Measurements from ENCODE around the gene FBL. TPM values are rescaled to one million over a fixed set of nuclear protein-coding genes. Genes with fewer than 3 reads are reported as not detected.

Gene FBL
- total and polyA plus RNA-seq, 10 of the 15 experiments (the other 5 are each of a cell fraction or from before 2014, with no cell fraction given) = 156 to 1,083 (median 478) TPM

DNA sequence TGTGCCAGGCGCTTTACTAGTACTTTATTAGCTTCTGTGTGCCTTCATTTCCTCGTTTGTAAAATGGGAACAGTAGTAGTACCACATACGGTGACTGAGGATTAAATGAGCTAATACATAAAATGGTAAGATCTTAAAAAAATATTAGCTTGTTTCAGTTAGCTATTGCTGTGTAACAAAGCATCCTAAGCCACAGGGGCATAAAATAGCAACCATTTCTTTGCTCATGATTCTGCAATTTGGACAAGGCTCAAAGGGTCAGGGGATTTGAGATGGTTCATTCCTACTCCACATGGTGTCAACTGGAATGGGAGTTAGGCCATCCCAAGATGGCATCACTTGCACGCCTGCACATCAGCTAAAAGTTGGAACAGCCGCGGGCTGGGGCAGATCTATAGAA lies 25.5 kb downstream of the FBL start:
- ChIA-PET CTCF (interaction anchor here (0.6 to 9.9 kb wide), 3 partner anchors 24 to 320 kb away, joined by 3 to 83 read pairs (median 3); partner anchors contain the start of gene FBL), RAD21 (ENCODE audit: unreplicated experiment) (interaction anchor here (1.1 to 3.8 kb wide), 4 partner anchors 13 to 150 kb away, joined by 3 to 20 read pairs (median 6); partner anchors contain the start of genes DYRK1B and PSMC4), POLR2A (interaction anchor here (0.8 to 3.9 kb wide), 3 partner anchors 13 to 29 kb away, joined by 3 to 29 read pairs (median 9); partner anchors contain the start of gene DYRK1B), SMC1A (ENCODE audit: uncharacterized antibody, unreplicated experiment) (interaction anchor here (0.7 to 5.4 kb wide), 8 partner anchors 8 to 147 kb away, joined by 3 to 32 read pairs (median 7); partner anchors contain the start of gene DYRK1B)
- H2AFZ ChIP-seq (ENCODE audit: control insufficient read depth, low read depth, low read length) = no peak overlapping the region
- no peak overlapping the region for H3K27ac ChIP-seq (ENCODE audit: control insufficient read depth, insufficient read depth)
- H3K9ac ChIP-seq (ENCODE audit: control insufficient read depth, insufficient read depth, low read length) = no peak overlapping the region
- H3K36me3 ChIP-seq (ENCODE audit: control insufficient read depth in 2 of 2, insufficient read depth in 2 of 2, low read length in 1 of 2) = peaks cover 0 to under 1% of the 10 kb centered on the region in 2 experiments; a peak in 2 of 4 replicates
- in situ Hi-C loops (cut with MboI) = no loop called here
- H3K27me3 ChIP-seq (replicated peaks in 1 of 2; ENCODE audit: control insufficient read depth in 2 of 2, insufficient read depth in 2 of 2, low read length in 1 of 2) = no peaks in the 10 kb centered on the region
- no peak overlapping the region for H3K4me2 ChIP-seq (ENCODE audit: control insufficient read depth, insufficient read depth)
- peaks cover 38% of the 10 kb centered on the region for H3K4me1 ChIP-seq (ENCODE audit: control insufficient read depth, insufficient read depth, low read length)
- H3K9me3 ChIP-seq (replicated peaks; ENCODE audit: control insufficient read depth, insufficient read depth, low read length) = no peaks in the 10 kb centered on the region
- peaks cover 6% of the 10 kb centered on the region for H3K79me2 ChIP-seq (ENCODE audit: control insufficient read depth, insufficient read depth, low read length)
- TF ChIP-seq USF2 (IDR thresholded peaks at IDR 0.05; ENCODE audit: borderline replicate concordance, low read depth, low read length) (no peak), RBBP5 (conservative IDR thresholded peaks at IDR 0.05) (no peak), NR2C1 (IDR thresholded peaks at IDR 0.05) (no peak), BMI1 (IDR thresholded peaks at IDR 0.05; ENCODE audit: borderline replicate concordance) (no peak), POLR2AphosphoS5 (IDR thresholded peaks at IDR 0.05; ENCODE audit: low read length) (no peak), RCOR1 (conservative IDR thresholded peaks at IDR 0.05; ENCODE audit: low read depth, low read length) (no peak), KAT2A (conservative IDR thresholded peaks at IDR 0.05; ENCODE audit: control insufficient read depth, low read depth, low read length) (no peak), CBX3 (IDR thresholded peaks at IDR 0.05; ENCODE audit: borderline replicate concordance, low read depth) (no peak), MXI1 (IDR thresholded peaks at IDR 0.05; ENCODE audit: low read depth, low read length) (no peak), NR2F1 (conservative IDR thresholded peaks at IDR 0.05) (no peak), SREBF2 (IDR thresholded peaks at IDR 0.05; ENCODE audit: low read length) (no peak), HDAC2 (IDR thresholded peaks at IDR 0.05) (no peak), ZBED1 (IDR thresholded peaks at IDR 0.05; ENCODE audit: borderline replicate concordance) (no peak), STAT1 (conservative IDR thresholded peaks at IDR 0.05) (no peak)
- TF ChIP-seq, protein P1, sequence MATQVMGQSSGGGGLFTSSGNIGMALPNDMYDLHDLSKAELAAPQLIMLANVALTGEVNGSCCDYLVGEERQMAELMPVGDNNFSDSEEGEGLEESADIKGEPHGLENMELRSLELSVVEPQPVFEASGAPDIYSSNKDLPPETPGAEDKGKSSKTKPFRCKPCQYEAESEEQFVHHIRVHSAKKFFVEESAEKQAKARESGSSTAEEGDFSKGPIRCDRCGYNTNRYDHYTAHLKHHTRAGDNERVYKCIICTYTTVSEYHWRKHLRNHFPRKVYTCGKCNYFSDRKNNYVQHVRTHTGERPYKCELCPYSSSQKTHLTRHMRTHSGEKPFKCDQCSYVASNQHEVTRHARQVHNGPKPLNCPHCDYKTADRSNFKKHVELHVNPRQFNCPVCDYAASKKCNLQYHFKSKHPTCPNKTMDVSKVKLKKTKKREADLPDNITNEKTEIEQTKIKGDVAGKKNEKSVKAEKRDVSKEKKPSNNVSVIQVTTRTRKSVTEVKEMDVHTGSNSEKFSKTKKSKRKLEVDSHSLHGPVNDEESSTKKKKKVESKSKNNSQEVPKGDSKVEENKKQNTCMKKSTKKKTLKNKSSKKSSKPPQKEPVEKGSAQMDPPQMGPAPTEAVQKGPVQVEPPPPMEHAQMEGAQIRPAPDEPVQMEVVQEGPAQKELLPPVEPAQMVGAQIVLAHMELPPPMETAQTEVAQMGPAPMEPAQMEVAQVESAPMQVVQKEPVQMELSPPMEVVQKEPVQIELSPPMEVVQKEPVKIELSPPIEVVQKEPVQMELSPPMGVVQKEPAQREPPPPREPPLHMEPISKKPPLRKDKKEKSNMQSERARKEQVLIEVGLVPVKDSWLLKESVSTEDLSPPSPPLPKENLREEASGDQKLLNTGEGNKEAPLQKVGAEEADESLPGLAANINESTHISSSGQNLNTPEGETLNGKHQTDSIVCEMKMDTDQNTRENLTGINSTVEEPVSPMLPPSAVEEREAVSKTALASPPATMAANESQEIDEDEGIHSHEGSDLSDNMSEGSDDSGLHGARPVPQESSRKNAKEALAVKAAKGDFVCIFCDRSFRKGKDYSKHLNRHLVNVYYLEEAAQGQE (IDR thresholded peaks at IDR 0.05; ENCODE audit: low read depth, low read length) = no peak
- TF ChIP-seq, protein P2, sequence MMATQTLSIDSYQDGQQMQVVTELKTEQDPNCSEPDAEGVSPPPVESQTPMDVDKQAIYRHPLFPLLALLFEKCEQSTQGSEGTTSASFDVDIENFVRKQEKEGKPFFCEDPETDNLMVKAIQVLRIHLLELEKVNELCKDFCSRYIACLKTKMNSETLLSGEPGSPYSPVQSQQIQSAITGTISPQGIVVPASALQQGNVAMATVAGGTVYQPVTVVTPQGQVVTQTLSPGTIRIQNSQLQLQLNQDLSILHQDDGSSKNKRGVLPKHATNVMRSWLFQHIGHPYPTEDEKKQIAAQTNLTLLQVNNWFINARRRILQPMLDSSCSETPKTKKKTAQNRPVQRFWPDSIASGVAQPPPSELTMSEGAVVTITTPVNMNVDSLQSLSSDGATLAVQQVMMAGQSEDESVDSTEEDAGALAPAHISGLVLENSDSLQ (IDR thresholded peaks at IDR 0.05) = no peak
- WGBS (ENCODE audit: insufficient coverage, insufficient replicate concordance, low lambda C conversion rate, missing lambda C conversion rate) = 90% methylated on average over 6 of the region's 6 CpGs
- H4K20me1 ChIP-seq (ENCODE audit: control insufficient read depth, insufficient read depth) = no peaks in the 10 kb centered on the region
- ATAC-seq (no peak), DNase-seq (ENCODE audit: low read depth, low spot score) (no peak), FAIRE-seq (no peak)
- no peak overlapping the region for H3K4me3 ChIP-seq
- intact Hi-C loops (cut with micrococcal nuclease; ENCODE audit: unreplicated experiment) = no loop called here
- no TSS peak for BruUV-seq (replicated peaks)

Measured in GM12878 (cell line).